Measurements from ENCODE around the gene IL17RD. TPM values are rescaled to one million over a fixed set of nuclear protein-coding genes. Genes with fewer than 3 reads are reported as not detected.

Gene IL17RD
- total and polyA plus RNA-seq, 2 of the 4 experiments (the other 2 are of a cell fraction), result 0.72 to 0.92 TPM

GRCh38 chr3:57064001-57064400, 101.2 kb downstream of the IL17RD start:
- no peak for TF ChIP-seq CHD1 (IDR thresholded peaks at IDR 0.05; ENCODE audit: low read depth, low read length)
- no peak for TF ChIP-seq CEBPB (IDR thresholded peaks at IDR 0.05; ENCODE audit: low read depth, low read length)
- TF ChIP-seq, protein P1, sequence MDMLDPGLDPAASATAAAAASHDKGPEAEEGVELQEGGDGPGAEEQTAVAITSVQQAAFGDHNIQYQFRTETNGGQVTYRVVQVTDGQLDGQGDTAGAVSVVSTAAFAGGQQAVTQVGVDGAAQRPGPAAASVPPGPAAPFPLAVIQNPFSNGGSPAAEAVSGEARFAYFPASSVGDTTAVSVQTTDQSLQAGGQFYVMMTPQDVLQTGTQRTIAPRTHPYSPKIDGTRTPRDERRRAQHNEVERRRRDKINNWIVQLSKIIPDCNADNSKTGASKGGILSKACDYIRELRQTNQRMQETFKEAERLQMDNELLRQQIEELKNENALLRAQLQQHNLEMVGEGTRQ (IDR thresholded peaks at IDR 0.05; ENCODE audit: low read depth, low read length), result no peak
- no peak for TF ChIP-seq MXI1 (IDR thresholded peaks at IDR 0.05; ENCODE audit: borderline replicate concordance, low read depth, low read length)
- TF ChIP-seq MAZ (IDR thresholded peaks at IDR 0.05; ENCODE audit: borderline replicate concordance, low read depth, low read length), result no peak
- Histone ChIP-seq H4K20me1 (ENCODE audit: insufficient read depth, low read length) (no peaks in the 10 kb centered on the region), H3K4ac (ENCODE audit: low read depth, low read length) (no peak overlapping the region), H2BK20ac (ENCODE audit: low read depth, low read length) (no peak overlapping the region), H2AK5ac (ENCODE audit: low read depth, low read length) (no peak overlapping the region), H2BK5ac (ENCODE audit: low read depth, low read length, poor library complexity, severe bottlenecking) (no peak overlapping the region), H3K4me2 (ENCODE audit: low read depth, low read length) (no peak overlapping the region), H3K56ac (ENCODE audit: extremely low read depth, insufficient read depth, low read length) (no peak overlapping the region), H3K27me3 (ENCODE audit: control insufficient read depth, insufficient read depth, low read length) (no peaks in the 10 kb centered on the region), H3K36me3 (ENCODE audit: control insufficient read depth, insufficient read depth, low read length) (no peaks in the 10 kb centered on the region), H4K91ac (ENCODE audit: insufficient read depth, low read depth, low read length) (no peak overlapping the region), H2BK15ac (ENCODE audit: low read depth, low read length) (no peak overlapping the region), H3K9me3 (ENCODE audit: control insufficient read depth, insufficient read depth, low read length) (no peaks in the 10 kb centered on the region), H3K4me1 (ENCODE audit: control insufficient read depth, insufficient read depth, low read length) (peaks cover 4% of the 10 kb centered on the region; the same call in 1 of the 2 replicates), H4K5ac (ENCODE audit: low read depth, low read length) (no peak overlapping the region), H3K27ac (ENCODE audit: insufficient read depth, low read length) (no peak overlapping the region), H3K9ac (ENCODE audit: low read depth, low read length) (no peak overlapping the region), H2AK9ac (replicated peaks; ENCODE audit: low read depth, low read length, poor library complexity) (no peak overlapping the region), H2AFZ (replicated peaks; ENCODE audit: low read length, poor library complexity) (no peak overlapping the region), H4K8ac (ENCODE audit: low read depth in 2 of 2, low read length in 2 of 2) (no peak overlapping the region), H3K23ac (ENCODE audit: low read depth, low read length) (no peak overlapping the region), H2BK120ac (ENCODE audit: low read depth, low read length) (no peak overlapping the region), H3K18ac (ENCODE audit: low read depth, low read length) (no peak overlapping the region), H3K79me1 (ENCODE audit: low read depth in 1 of 2, low read length in 2 of 2) (no peaks in the 10 kb centered on the region), H3K9me1 (ENCODE audit: insufficient read depth, low read length) (no peaks in the 10 kb centered on the region), H3K14ac (replicated peaks; ENCODE audit: low read depth, low read length) (no peak overlapping the region), H3K4me3 (ENCODE audit: insufficient read depth, low read depth, low read length) (no peak overlapping the region)
- in situ Hi-C loops (cut with MboI; ENCODE audit: low sequenced_read_pairs) (no loop called here), dilution Hi-C loops (cut with HindIII; ENCODE audit: low sequenced_read_pairs, unreplicated experiment) (no loop called here), intact Hi-C loops (cut with micrococcal nuclease) (no loop called here)
- WGBS, 2 experiments (ENCODE audit: extremely low coverage in 2 of 2, insufficient read length in 1 of 2), result no CpG with 5 or more reads among the region's 6 CpGs
- ChIA-PET POLR2A (ENCODE audit: unreplicated experiment) (no interaction called here), CTCF (no interaction called here)
- BruUV-seq (replicated peaks), result no TSS peak
- ATAC-seq (ENCODE audit: low read depth), result no peak
- DNase-seq, result no peak
